ENCODE measurements around the gene COL18A1. TPM values are rescaled to one million over a fixed set of nuclear protein-coding genes. Genes with fewer than 3 reads are reported as not detected.

COL18A1 gene
- total and polyA plus RNA-seq, 7 experiments from 2014 or later: 7.0 to 89.8 (median 15.4) TPM

GRCh38 chr21:45373991-45374816 is 30.8 kb upstream of the COL18A1 start:
- no peaks in the 10 kb centered on the region for H3K4me1 ChIP-seq (ENCODE audit: control insufficient read depth in 2 of 2, insufficient read depth in 2 of 2, low read length in 2 of 2)
- intact Hi-C loops (cut with micrococcal nuclease): no loop called here
- H3K27me3 ChIP-seq (ENCODE audit: control insufficient read depth in 2 of 2, insufficient read depth in 2 of 2, low read length in 2 of 2): no peaks in the 10 kb centered on the region
- no peak overlapping the region for H3K27ac Mint-ChIP-seq
- no peak overlapping the region for H3K4me3 Mint-ChIP-seq
- H3K9me3 ChIP-seq (ENCODE audit: control insufficient read depth in 2 of 3, low read length in 3 of 3): no peaks in the 10 kb centered on the region
- DNase-seq (no peak), ATAC-seq (no peak)
- H3K36me3 ChIP-seq (ENCODE audit: control insufficient read depth in 2 of 3, insufficient read depth in 3 of 3, low read length in 3 of 3): no peaks in the 10 kb centered on the region
- H3K4me3 ChIP-seq (ENCODE audit: low read length): no peak overlapping the region
- H3K9me3 Mint-ChIP-seq: peaks cover 0 to 10% (median 5%) of the 10 kb centered on the region in 11 donors
- CTCF ChIA-PET: no interaction called here
- H3K27ac ChIP-seq (ENCODE audit: low read depth, low read length): no peak overlapping the region
- POLR2A ChIA-PET: no interaction called here
- H3K27me3 Mint-ChIP-seq: peaks cover 4 to 28% (median 11%) of the 10 kb centered on the region in 5 donors
- no peaks in the 10 kb centered on the region for H3K36me3 Mint-ChIP-seq
- peaks cover 0 to 13% (median 9%) of the 10 kb centered on the region in 7 donors for H3K4me1 Mint-ChIP-seq

GRCh38 chr21:45374826-45375455 is 30.0 kb upstream of the COL18A1 start:
- no peaks in the 10 kb centered on the region for H3K27me3 ChIP-seq (ENCODE audit: control insufficient read depth in 2 of 2, insufficient read depth in 2 of 2, low read length in 2 of 2)
- H3K4me3 Mint-ChIP-seq: no peak overlapping the region
- no peak overlapping the region for H3K27ac ChIP-seq (ENCODE audit: low read depth, low read length)
- peaks cover 0 to 9% (median 7%) of the 10 kb centered on the region in 7 donors for H3K4me1 Mint-ChIP-seq
- no peaks in the 10 kb centered on the region for H3K36me3 ChIP-seq (ENCODE audit: control insufficient read depth in 2 of 3, insufficient read depth in 3 of 3, low read length in 3 of 3)
- POLR2A ChIA-PET: no interaction called here
- DNase-seq (no peak), ATAC-seq (no peak)
- no peaks in the 10 kb centered on the region for H3K36me3 Mint-ChIP-seq
- H3K4me1 ChIP-seq (ENCODE audit: control insufficient read depth in 2 of 2, insufficient read depth in 2 of 2, low read length in 2 of 2): no peaks in the 10 kb centered on the region
- no peak overlapping the region for H3K4me3 ChIP-seq (ENCODE audit: low read length)
- no peaks in the 10 kb centered on the region for H3K9me3 ChIP-seq (ENCODE audit: control insufficient read depth in 2 of 3, low read length in 3 of 3)
- H3K27ac Mint-ChIP-seq: peak overlapping the region in 1 of 9 donors; percentile 84
- CTCF ChIA-PET: no interaction called here
- peaks cover 0 to 10% (median 5%) of the 10 kb centered on the region in 11 donors for H3K9me3 Mint-ChIP-seq
- H3K27me3 Mint-ChIP-seq: peaks cover 8 to 31% (median 16%) of the 10 kb centered on the region in 5 donors
- intact Hi-C loops (cut with micrococcal nuclease): no loop called here

- H3K27ac ChIP-seq (ENCODE audit: low read depth, low read length): no peak overlapping the region
- ATAC-seq (no peak), DNase-seq (no peak)
- H3K27me3 ChIP-seq (ENCODE audit: control insufficient read depth in 2 of 2, insufficient read depth in 2 of 2, low read length in 2 of 2): no peaks in the 10 kb centered on the region
- no peaks in the 10 kb centered on the region for H3K9me3 ChIP-seq (ENCODE audit: control insufficient read depth in 2 of 3, low read length in 3 of 3)
- Mint-ChIP-seq H3K4me1 (peaks cover 0 to 3% (median 0%) of the 10 kb centered on the region in 7 donors), H3K4me3 (no peak overlapping the region), H3K9me3 (peaks cover 0 to 10% (median 5%) of the 10 kb centered on the region in 11 donors), H3K36me3 (no peaks in the 10 kb centered on the region), H3K27ac (no peak overlapping the region), H3K27me3 (peaks cover 8 to 26% (median 13%) of the 10 kb centered on the region in 5 donors)
- ChIA-PET CTCF (interaction anchor here (0.6 kb wide), 1 partner anchor 341 kb away, joined by 3 read pairs; no protein-coding TSS in a partner anchor), POLR2A (no interaction called here)
- H3K4me3 ChIP-seq (ENCODE audit: low read length): no peak overlapping the region
- intact Hi-C loops (cut with micrococcal nuclease): no loop called here
- no peaks in the 10 kb centered on the region for H3K4me1 ChIP-seq (ENCODE audit: control insufficient read depth in 2 of 2, insufficient read depth in 2 of 2, low read length in 2 of 2)
- no peaks in the 10 kb centered on the region for H3K36me3 ChIP-seq (ENCODE audit: control insufficient read depth in 2 of 3, insufficient read depth in 3 of 3, low read length in 3 of 3)
Measured at GRCh38 chr21:45376459-45377324, 28.3 kb upstream of the COL18A1 start.

- Histone ChIP-seq H3K4me3 (ENCODE audit: low read length) (no peak overlapping the region), H3K4me1 (ENCODE audit: control insufficient read depth in 2 of 2, insufficient read depth in 2 of 2, low read length in 2 of 2) (no peaks in the 10 kb centered on the region), H3K36me3 (ENCODE audit: control insufficient read depth in 2 of 3, insufficient read depth in 3 of 3, low read length in 3 of 3) (no peaks in the 10 kb centered on the region), H3K27me3 (ENCODE audit: control insufficient read depth in 2 of 2, insufficient read depth in 2 of 2, low read length in 2 of 2) (no peaks in the 10 kb centered on the region), H3K27ac (ENCODE audit: low read depth, low read length) (no peak overlapping the region), H3K9me3 (ENCODE audit: control insufficient read depth in 2 of 3, low read length in 3 of 3) (no peaks in the 10 kb centered on the region)
- POLR2A ChIA-PET: interaction anchor here (0.6 kb wide), 1 partner anchor 441 kb away, joined by 4 read pairs; no protein-coding TSS in a partner anchor
- no peak for DNase-seq
- Mint-ChIP-seq H3K9me3 (peaks cover 0 to 10% (median 5%) of the 10 kb centered on the region in 11 donors), H3K36me3 (no peaks in the 10 kb centered on the region), H3K4me1 (peaks cover 0 to 3% (median 0%) of the 10 kb centered on the region in 7 donors), H3K4me3 (no peak overlapping the region), H3K27me3 (peaks cover 8 to 23% (median 11%) of the 10 kb centered on the region in 5 donors), H3K27ac (no peak overlapping the region)
- CTCF ChIA-PET: no interaction called here
- no peak for ATAC-seq
- intact Hi-C loops (cut with micrococcal nuclease): no loop called here
Measured at GRCh38 chr21:45377325-45377709, 27.6 kb upstream of the COL18A1 start.

GRCh38 chr21:45377866-45378257 is 27.1 kb upstream of the COL18A1 start:
- Mint-ChIP-seq H3K4me3 (no peak overlapping the region), H3K9me3 (peaks cover 0 to 10% (median 5%) of the 10 kb centered on the region in 11 donors), H3K4me1 (peaks cover 0 to 3% (median 0%) of the 10 kb centered on the region in 7 donors), H3K27ac (no peak overlapping the region), H3K36me3 (no peaks in the 10 kb centered on the region), H3K27me3 (peaks cover 8 to 28% (median 13%) of the 10 kb centered on the region in 5 donors)
- H3K4me1 ChIP-seq (ENCODE audit: control insufficient read depth in 2 of 2, insufficient read depth in 2 of 2, low read length in 2 of 2): no peaks in the 10 kb centered on the region
- ChIA-PET POLR2A (interaction anchor here (0.6 kb wide), 1 partner anchor 442 kb away, joined by 4 read pairs; no protein-coding TSS in a partner anchor), CTCF (no interaction called here)
- H3K36me3 ChIP-seq (ENCODE audit: control insufficient read depth in 2 of 3, insufficient read depth in 3 of 3, low read length in 3 of 3): no peaks in the 10 kb centered on the region
- H3K27me3 ChIP-seq (ENCODE audit: control insufficient read depth in 2 of 2, insufficient read depth in 2 of 2, low read length in 2 of 2): no peaks in the 10 kb centered on the region
- intact Hi-C loops (cut with micrococcal nuclease): no loop called here
- H3K4me3 ChIP-seq (ENCODE audit: low read length): no peak overlapping the region
- no peak overlapping the region for H3K27ac ChIP-seq (ENCODE audit: low read depth, low read length)
- no peaks in the 10 kb centered on the region for H3K9me3 ChIP-seq (ENCODE audit: control insufficient read depth in 2 of 3, low read length in 3 of 3)
- DNase-seq (no peak), ATAC-seq (no peak)

- CTCF ChIA-PET: no interaction called here
- no peak for DNase-seq
Measured at GRCh38 chr21:45378258-45378966, 26.6 kb upstream of the COL18A1 start.

More at GRCh38 chr21:45378258-45378966, 26.6 kb upstream of the COL18A1 start:
- H3K36me3 ChIP-seq (ENCODE audit: control insufficient read depth in 2 of 3, insufficient read depth in 3 of 3, low read length in 3 of 3): no peaks in the 10 kb centered on the region
- no peaks in the 10 kb centered on the region for H3K4me1 ChIP-seq (ENCODE audit: control insufficient read depth in 2 of 2, insufficient read depth in 2 of 2, low read length in 2 of 2)
- intact Hi-C loops (cut with micrococcal nuclease): no loop called here
- no peaks in the 10 kb centered on the region for H3K9me3 ChIP-seq (ENCODE audit: control insufficient read depth in 2 of 3, low read length in 3 of 3)
- no peak overlapping the region for H3K27ac ChIP-seq (ENCODE audit: low read depth, low read length)
- no peaks in the 10 kb centered on the region for H3K27me3 ChIP-seq (ENCODE audit: control insufficient read depth in 2 of 2, insufficient read depth in 2 of 2, low read length in 2 of 2)
- POLR2A ChIA-PET: no interaction called here
- Mint-ChIP-seq H3K4me3 (no peak overlapping the region), H3K9me3 (peaks cover 0 to 10% (median 5%) of the 10 kb centered on the region in 11 donors), H3K36me3 (no peaks in the 10 kb centered on the region), H3K27me3 (peaks cover 7 to 30% (median 13%) of the 10 kb centered on the region in 5 donors), H3K27ac (peak overlapping the region in 1 of 9 donors; percentile 62), H3K4me1 (peaks cover 0 to 3% (median 0%) of the 10 kb centered on the region in 7 donors)
- H3K4me3 ChIP-seq (ENCODE audit: low read length): no peak overlapping the region
- ATAC-seq: no peak
